Right lobe of liver (tissue), 6 donors: ENCODE data around the gene AFF2. TPM values are rescaled to one million over a fixed set of nuclear protein-coding genes. Genes with fewer than 3 reads are reported as not detected.

ENCODE experiments used
- ATAC-seq, 4 donors: fragments of 200-7000 bp; cut with Tn5 transposase; one replicate each; pipeline ENCODE4 v1.9.1; 2020; ENCODE audit warnings: mild to moderate bottlenecking in 4 of 4, moderate library complexity in 4 of 4
- DNase-seq, 3 donors: peaks; one replicate each; pipeline ENCODE4 v3.0.0-alpha.2; 2020
- H3K27ac ChIP-seq, 3 donors: fragments of 200-600 bp; one replicate each; pipeline ENCODE4 v1.8.0; 2022
- H3K27me3 ChIP-seq, 2 donors: fragments of 200-600 bp; one replicate each; pipeline ENCODE4 v1.8.0; 2022
- H3K36me3 ChIP-seq, 4 donors: fragments of 200-600 bp; sonication (generic) in 1 of 4; one replicate each; pipeline versions ENCODE4 v1.5.1 to v1.8.0; 2017 to 2022; ENCODE audit warnings: control low read depth in 1 of 4
- H3K4me1 ChIP-seq, 4 donors: fragments of 200-600 bp; sonication (generic) in 1 of 4; one replicate each; pipeline versions ENCODE4 v1.5.1 to v1.8.0; 2017 to 2022; ENCODE audit warnings: control low read depth in 1 of 4
- H3K4me3 ChIP-seq, 3 donors: fragments of 200-600 bp; one replicate each; pipeline ENCODE4 v1.8.0; 2022
- H3K9me3 ChIP-seq, 4 donors: fragments of 200-600 bp; sonication (generic) in 1 of 4; one replicate each; pipeline versions ENCODE4 v1.5.1 to v1.8.0; 2017 to 2022; ENCODE audit warnings: control low read depth in 1 of 4
- CTCF ChIP-seq, 4 donors: fragments of 200-600 bp in 3 of 4; fragments of 450-650 bp in 1 of 4; IDR thresholded peaks; one replicate each; pipeline versions ENCODE4 v1.5.1 to v1.8.0; 2016 to 2022; ENCODE audit warnings: antibody characterized with exemption in 4 of 4, mild to moderate bottlenecking in 2 of 4
- POLR2A ChIP-seq: fragments of 450-650 bp; IDR thresholded peaks from one replicate; pipeline ENCODE4 v1.6.1; 2017; ENCODE audit warnings: antibody characterized with exemption, mild to moderate bottlenecking
- WGBS: methylation state at CpG from one replicate; pipeline ENCODE4 v1.1.6; 2018; ENCODE audit warnings: low coverage, low lambda C conversion rate; ENCODE audit not compliant: insufficient coverage; ENCODE audit errors: missing lambda C conversion rate; 5-methylcytosine and 5-hydroxymethylcytosine counted together
- intact Hi-C, 2 donors: fragments of 100-400 bp; cut with DNase I; formaldehyde crosslinking; loops; one replicate each; pipeline versions ENCODE4 v1.11.2 to v1.14.1; 2022
- total RNA-seq, 6 experiments: library from RNA; depleted of rRNA in 2 of 6; stranded (reverse); fragments of >200 nt in 2 of 6; fragmentation: NEBNext Ultra II Directional in 3 of 6; extraction: Animal tissue kit (Norgen Biotek cat#: 25700) in 3 of 6; gene quantifications; one replicate each; pipeline versions ENCODE4 v1.1.0 to v1.2.4, GENCODE V29; 2016 to 2023
- donor health status: DM: no; HTN: yes; CAD: no.
- donor health status: DM: no; HTN: no; CAD: no.
- donor health status: DM: no; HTN: no; CAD: no.
- donor health status: DM: no; HTN: yes; CAD: no.
- donor health status: DM: no; HTN: yes; CAD: no.

Gene AFF2
- total RNA-seq, 6 experiments from 2014 or later: 0.06 to 1.9 (median 0.15) TPM

GRCh38 chrX:148976571-148977400 lies 476.4 kb downstream of the AFF2 start:
- Histone ChIP-seq H3K9me3 (no peaks in the 10 kb centered on the region), H3K36me3 (no peaks in the 10 kb centered on the region), H3K27me3 (no peaks in the 10 kb centered on the region), H3K4me3 (no peak overlapping the region), H3K4me1 (no peaks in the 10 kb centered on the region), H3K27ac (no peak overlapping the region)
- DNase-seq: no peak
- WGBS: 22% methylated on average over 8 of the region's 8 CpGs
- ATAC-seq: no peak
- intact Hi-C loops: no loop called here
- TF ChIP-seq CTCF (IDR thresholded peaks at IDR 0.05) (no peak), POLR2A (no peak)

- WGBS: 73% methylated on average over 4 of the region's 4 CpGs
- Histone ChIP-seq H3K9me3 (no peaks in the 10 kb centered on the region), H3K4me1 (no peaks in the 10 kb centered on the region), H3K36me3 (no peaks in the 10 kb centered on the region), H3K27ac (no peak overlapping the region), H3K4me3 (no peak overlapping the region), H3K27me3 (no peaks in the 10 kb centered on the region)
- DNase-seq (no peak), ATAC-seq (no peak)
- TF ChIP-seq POLR2A (no peak), CTCF (IDR thresholded peaks at IDR 0.05) (no peak)
- intact Hi-C loops: no loop called here
Measured at GRCh38 chrX:148979786-148980185, 479.4 kb downstream of the AFF2 start.

- no peak overlapping the region for H3K4me3 ChIP-seq
- TF ChIP-seq CTCF (IDR thresholded peaks at IDR 0.05) (no peak), POLR2A (no peak)
- H3K27ac ChIP-seq: no peak overlapping the region
- no peaks in the 10 kb centered on the region for H3K4me1 ChIP-seq
- DNase-seq (no peak), ATAC-seq (no peak)
- no peaks in the 10 kb centered on the region for H3K9me3 ChIP-seq
- H3K36me3 ChIP-seq: no peaks in the 10 kb centered on the region
- no peaks in the 10 kb centered on the region for H3K27me3 ChIP-seq
- intact Hi-C loops: no loop called here
- 58% methylated on average over 2 of the region's 2 CpGs for WGBS
Measured at GRCh38 chrX:148984238-148984637, 483.8 kb downstream of the AFF2 start.

GRCh38 chrX:148991502-148991901 lies 491.1 kb downstream of the AFF2 start:
- intact Hi-C loops: no loop called here
- no peaks in the 10 kb centered on the region for H3K4me1 ChIP-seq
- no peak overlapping the region for H3K27ac ChIP-seq
- ATAC-seq (no peak), DNase-seq (no peak)
- no peak overlapping the region for H3K4me3 ChIP-seq
- H3K9me3 ChIP-seq: no peaks in the 10 kb centered on the region
- H3K27me3 ChIP-seq: no peaks in the 10 kb centered on the region
- 22% methylated on average over 1 of the region's 1 CpG for WGBS
- H3K36me3 ChIP-seq: no peaks in the 10 kb centered on the region
- TF ChIP-seq POLR2A (no peak), CTCF (IDR thresholded peaks at IDR 0.05) (no peak)
